Measurements from ENCODE around the gene JMJD1C. TPM values are rescaled to one million over a fixed set of nuclear protein-coding genes. Genes with fewer than 3 reads are reported as not detected.

Gene JMJD1C
- total RNA-seq, 1 donor from 2014 or later: 34.6 TPM

- Histone ChIP-seq H3K36me3 (no peaks in the 10 kb centered on the region), H3K27ac (replicated peaks) (no peak overlapping the region), H3K4me3 (no peak overlapping the region), H3K9me3 (replicated peaks) (no peaks in the 10 kb centered on the region), H3K4me1 (peaks cover 28% of the 10 kb centered on the region), H3K27me3 (ENCODE audit: low read depth) (no peaks in the 10 kb centered on the region)
- no peak for TF ChIP-seq CTCF (IDR thresholded peaks at IDR 0.05; ENCODE audit: borderline replicate concordance)
- no peak for DNase-seq
- intact Hi-C loops (cut with micrococcal nuclease): no loop called here
Measured at GRCh38 chr10:63365976-63366765, 99.6 kb downstream of the JMJD1C start.

- DNase-seq: no peak
- Histone ChIP-seq H3K36me3 (no peaks in the 10 kb centered on the region), H3K9me3 (replicated peaks) (no peaks in the 10 kb centered on the region), H3K4me3 (no peak overlapping the region), H3K4me1 (peaks cover 26% of the 10 kb centered on the region), H3K27me3 (ENCODE audit: low read depth) (no peaks in the 10 kb centered on the region), H3K27ac (replicated peaks) (no peak overlapping the region)
- TF ChIP-seq CTCF (IDR thresholded peaks at IDR 0.05; ENCODE audit: borderline replicate concordance): no peak
- intact Hi-C loops (cut with micrococcal nuclease): no loop called here
Measured at GRCh38 chr10:63364918-63365317, 100.9 kb downstream of the JMJD1C start.

DNA sequence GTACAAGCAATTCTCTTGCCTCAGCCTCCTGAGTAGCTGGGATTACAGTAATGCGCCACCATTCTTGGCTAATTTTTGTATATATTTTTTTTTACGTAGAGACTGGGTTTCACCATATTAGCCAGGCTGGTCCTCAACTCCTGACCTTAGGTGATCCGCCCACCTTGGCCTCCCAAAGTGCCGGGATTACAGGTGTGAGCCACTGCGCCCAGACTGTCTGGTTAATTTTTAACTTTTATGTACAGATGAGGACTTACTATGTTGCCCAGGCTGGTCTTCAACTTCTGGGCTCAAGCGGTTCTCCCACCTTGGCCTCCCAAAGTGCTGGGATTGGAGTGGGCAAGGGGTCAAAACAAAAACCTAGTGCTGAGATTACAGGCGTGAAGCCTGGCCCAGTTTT is 101.8 kb downstream of the JMJD1C start:
- intact Hi-C loops (cut with micrococcal nuclease): no loop called here
- H3K36me3 ChIP-seq: no peaks in the 10 kb centered on the region
- H3K4me3 ChIP-seq: no peak overlapping the region
- H3K4me1 ChIP-seq: peaks cover 22% of the 10 kb centered on the region
- no peaks in the 10 kb centered on the region for H3K9me3 ChIP-seq (replicated peaks)
- H3K27ac ChIP-seq (replicated peaks): no peak overlapping the region
- H3K27me3 ChIP-seq (ENCODE audit: low read depth): no peaks in the 10 kb centered on the region
- no peak for DNase-seq
- TF ChIP-seq CTCF (IDR thresholded peaks at IDR 0.05; ENCODE audit: borderline replicate concordance): no peak

DNA sequence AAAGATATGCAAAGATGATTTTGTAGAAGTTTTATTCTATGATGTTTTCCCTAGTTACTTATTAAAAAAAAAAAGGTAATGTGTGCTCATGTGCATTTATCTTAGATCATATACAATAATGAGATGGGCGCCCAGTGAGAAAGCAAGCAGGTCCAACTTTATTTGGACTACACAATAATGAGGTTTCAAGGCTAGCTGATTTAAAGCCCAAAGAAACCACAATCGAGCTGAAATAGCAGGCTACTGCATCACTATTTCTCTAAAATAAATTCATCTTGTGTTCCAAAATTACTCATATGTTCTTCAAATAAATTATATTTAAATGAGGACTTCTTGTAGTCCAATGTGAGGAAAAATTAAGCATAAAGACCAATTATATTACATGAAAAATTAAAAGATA is 110.1 kb downstream of the JMJD1C start:
- no peak for TF ChIP-seq CTCF (IDR thresholded peaks at IDR 0.05; ENCODE audit: borderline replicate concordance)
- Histone ChIP-seq H3K4me1 (peaks cover 6% of the 10 kb centered on the region), H3K36me3 (no peaks in the 10 kb centered on the region), H3K27me3 (ENCODE audit: low read depth) (no peaks in the 10 kb centered on the region), H3K9me3 (replicated peaks) (no peaks in the 10 kb centered on the region), H3K4me3 (no peak overlapping the region), H3K27ac (replicated peaks) (no peak overlapping the region)
- intact Hi-C loops (cut with micrococcal nuclease): no loop called here
- no peak for DNase-seq

GRCh38 chr10:63352976-63353375 is 112.8 kb downstream of the JMJD1C start:
- intact Hi-C loops (cut with micrococcal nuclease): no loop called here

More at GRCh38 chr10:63352976-63353375, 112.8 kb downstream of the JMJD1C start:
- no peak overlapping the region for H3K27ac ChIP-seq (replicated peaks)
- no peaks in the 10 kb centered on the region for H3K9me3 ChIP-seq (replicated peaks)
- DNase-seq: no peak
- TF ChIP-seq CTCF (IDR thresholded peaks at IDR 0.05; ENCODE audit: borderline replicate concordance): no peak
- H3K4me3 ChIP-seq: no peak overlapping the region
- no peaks in the 10 kb centered on the region for H3K36me3 ChIP-seq
- no peaks in the 10 kb centered on the region for H3K27me3 ChIP-seq (ENCODE audit: low read depth)
- peaks cover 6% of the 10 kb centered on the region for H3K4me1 ChIP-seq
